H1 (cell line): Measurements from ENCODE around the gene ITGA5. TPM values are rescaled to one million over a fixed set of nuclear protein-coding genes. Genes with fewer than 3 reads are reported as not detected.

ENCODE experiments used
- RAD21 ChIP-seq, 2 experiments: IDR thresholded peaks in 1 of 2; conservative IDR thresholded peaks in 1 of 2; 2 replicates each; pipeline ENCODE4 v1.6.1; 2011; ENCODE audit warnings: low read depth in 2 of 2, low read length in 2 of 2, improper control_type of control experiment in 1 of 2, inconsistent platforms in 1 of 2, mild to moderate bottlenecking in 1 of 2, moderate library complexity in 1 of 2
- polyA plus RNA-seq, 7 experiments: library from polyadenylated mRNA; depleted of rRNA in 3 of 7; stranded (reverse) in 5 of 7; unstranded in 2 of 7; fragments of >200 nt in 5 of 7; fragments of 200-250 nt in 2 of 7; gene quantifications; 1 replicate in 5 of 7; 2 replicates in 1 of 7; 4 replicates in 1 of 7; pipeline versions ENCODE4 v1.2.1 to v1.2.3, GENCODE V29; 2011 to 2013; ENCODE audit warnings: missing spikeins in 2 of 7, mixed read lengths in 2 of 7
- total RNA-seq: library from RNA; stranded (reverse); fragmentation: NEBNext Ultra II Directional; extraction: Animal tissue kit (Norgen Biotek cat#: 25700); gene quantifications from 2 replicates; pipeline ENCODE4 v1.2.1, GENCODE V29; 2021

Gene ITGA5
- total and polyA plus RNA-seq, 2 of the 8 experiments (the other 6 are each of a cell fraction or from before 2014, with no cell fraction given), result 11.6 to 19.4 TPM

- peak; percentile 84 to 90 for TF ChIP-seq RAD21 (IDR thresholded peaks at IDR 0.05 in 1 of 2, conservative IDR thresholded peaks at IDR 0.05 in 1 of 2; ENCODE audit: low read depth in 2 of 2, low read length in 2 of 2)
These were observed 39.5 kb downstream of the ITGA5 start (continued) for GRCh38 chr12:54379398-54380201.
